PFSK-1 (cell line): ENCODE data around the gene THBS4.

Experiments used
- FOXP2 ChIP-seq: optimal IDR thresholded peaks from 2 replicates; pipeline ENCODE3; 2011; ENCODE audit warnings: borderline replicate concordance, control low read depth, inconsistent platforms; ENCODE audit not compliant: insufficient read depth; ENCODE audit errors: extremely low read length, extremely low read depth
- POLR2AphosphoS5 ChIP-seq: IDR thresholded peaks from 2 replicates; pipeline ENCODE4 v1.6.1; 2012; ENCODE audit warnings: low read depth, mild to moderate bottlenecking, control low read depth, low read length, moderate library complexity
- SIN3A ChIP-seq: IDR thresholded peaks from 2 replicates; pipeline ENCODE4 v1.6.1; 2012; ENCODE audit warnings: mild to moderate bottlenecking, low read length, moderate library complexity, borderline replicate concordance; ENCODE audit not compliant: insufficient read depth
- TAF1 ChIP-seq: IDR thresholded peaks from 2 replicates; pipeline ENCODE4 v1.6.1; 2012; ENCODE audit warnings: low read length, control low read depth, borderline replicate concordance; ENCODE audit not compliant: insufficient read depth
- TF ChIP-seq, protein P1 (sequence below), 2 experiments: IDR thresholded peaks; 2 replicates each; pipeline versions ENCODE4 v1.6.1 to v1.8.0; 2011 to 2012; ENCODE audit warnings: low read depth in 2 of 2, low read length in 2 of 2, control low read depth in 1 of 2, inconsistent platforms in 1 of 2, mild to moderate bottlenecking in 1 of 2, moderate library complexity in 1 of 2; ENCODE audit not compliant: insufficient read depth in 1 of 2

THBS4 gene

DNA sequence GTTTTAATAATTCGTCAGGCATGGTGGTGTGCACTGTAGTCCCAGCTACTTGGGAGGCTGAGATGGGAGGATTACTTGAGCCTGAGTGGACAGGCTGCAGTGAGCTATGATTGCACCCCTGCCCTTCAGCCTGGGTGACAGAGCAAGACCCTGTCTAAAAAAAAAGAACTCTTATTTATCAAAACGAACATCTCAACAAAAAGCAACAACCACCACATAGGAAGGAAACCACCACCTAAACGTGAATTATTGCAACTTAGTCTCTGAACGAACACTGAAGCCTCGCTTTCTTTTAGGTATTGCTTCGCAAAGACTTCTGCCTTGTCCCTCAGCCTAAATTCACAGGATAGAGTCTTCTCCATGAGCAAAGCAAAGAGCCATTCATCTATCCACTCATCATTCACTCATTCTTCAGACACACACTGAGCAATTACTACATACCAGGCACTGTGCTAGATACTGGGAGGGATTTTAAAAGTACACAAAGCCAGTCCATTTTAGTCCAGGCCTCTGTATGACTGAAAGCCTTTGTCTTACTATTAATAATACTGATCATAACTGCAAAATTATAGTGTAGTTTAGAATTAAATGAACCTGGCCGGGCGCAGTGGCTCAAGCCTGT is 57.4 kb downstream of the THBS4 start:
- no peak for TF ChIP-seq TAF1

DNA sequence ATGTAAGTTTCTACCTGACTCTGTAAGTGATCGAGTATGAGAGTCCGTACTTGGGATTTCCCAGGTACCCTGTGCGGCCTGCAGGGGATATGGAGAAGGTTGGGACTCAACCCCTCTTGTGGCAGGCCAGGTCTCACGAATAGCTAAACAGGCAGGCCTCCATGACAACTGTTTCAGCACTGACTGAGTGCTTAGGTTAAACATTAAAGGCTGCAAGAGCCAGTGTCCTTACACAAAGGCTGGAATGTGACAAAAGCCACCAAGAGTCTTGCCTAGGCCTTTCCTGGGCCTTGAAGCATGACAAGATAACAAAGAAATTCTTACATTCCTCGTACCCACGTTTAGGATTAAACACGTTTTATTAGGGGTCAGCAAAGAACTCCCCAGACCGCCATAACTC is 58.6 kb downstream of the THBS4 start:
- no peak for TF ChIP-seq FOXP2
- no peak for TF ChIP-seq TAF1
- TF ChIP-seq, protein P1, sequence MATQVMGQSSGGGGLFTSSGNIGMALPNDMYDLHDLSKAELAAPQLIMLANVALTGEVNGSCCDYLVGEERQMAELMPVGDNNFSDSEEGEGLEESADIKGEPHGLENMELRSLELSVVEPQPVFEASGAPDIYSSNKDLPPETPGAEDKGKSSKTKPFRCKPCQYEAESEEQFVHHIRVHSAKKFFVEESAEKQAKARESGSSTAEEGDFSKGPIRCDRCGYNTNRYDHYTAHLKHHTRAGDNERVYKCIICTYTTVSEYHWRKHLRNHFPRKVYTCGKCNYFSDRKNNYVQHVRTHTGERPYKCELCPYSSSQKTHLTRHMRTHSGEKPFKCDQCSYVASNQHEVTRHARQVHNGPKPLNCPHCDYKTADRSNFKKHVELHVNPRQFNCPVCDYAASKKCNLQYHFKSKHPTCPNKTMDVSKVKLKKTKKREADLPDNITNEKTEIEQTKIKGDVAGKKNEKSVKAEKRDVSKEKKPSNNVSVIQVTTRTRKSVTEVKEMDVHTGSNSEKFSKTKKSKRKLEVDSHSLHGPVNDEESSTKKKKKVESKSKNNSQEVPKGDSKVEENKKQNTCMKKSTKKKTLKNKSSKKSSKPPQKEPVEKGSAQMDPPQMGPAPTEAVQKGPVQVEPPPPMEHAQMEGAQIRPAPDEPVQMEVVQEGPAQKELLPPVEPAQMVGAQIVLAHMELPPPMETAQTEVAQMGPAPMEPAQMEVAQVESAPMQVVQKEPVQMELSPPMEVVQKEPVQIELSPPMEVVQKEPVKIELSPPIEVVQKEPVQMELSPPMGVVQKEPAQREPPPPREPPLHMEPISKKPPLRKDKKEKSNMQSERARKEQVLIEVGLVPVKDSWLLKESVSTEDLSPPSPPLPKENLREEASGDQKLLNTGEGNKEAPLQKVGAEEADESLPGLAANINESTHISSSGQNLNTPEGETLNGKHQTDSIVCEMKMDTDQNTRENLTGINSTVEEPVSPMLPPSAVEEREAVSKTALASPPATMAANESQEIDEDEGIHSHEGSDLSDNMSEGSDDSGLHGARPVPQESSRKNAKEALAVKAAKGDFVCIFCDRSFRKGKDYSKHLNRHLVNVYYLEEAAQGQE (IDR thresholded peaks at IDR 0.05; ENCODE audit: insufficient read depth in 1 of 2, low read depth in 2 of 2, low read length in 2 of 2): no peak
- TF ChIP-seq POLR2AphosphoS5: no peak
- no peak for TF ChIP-seq SIN3A

DNA sequence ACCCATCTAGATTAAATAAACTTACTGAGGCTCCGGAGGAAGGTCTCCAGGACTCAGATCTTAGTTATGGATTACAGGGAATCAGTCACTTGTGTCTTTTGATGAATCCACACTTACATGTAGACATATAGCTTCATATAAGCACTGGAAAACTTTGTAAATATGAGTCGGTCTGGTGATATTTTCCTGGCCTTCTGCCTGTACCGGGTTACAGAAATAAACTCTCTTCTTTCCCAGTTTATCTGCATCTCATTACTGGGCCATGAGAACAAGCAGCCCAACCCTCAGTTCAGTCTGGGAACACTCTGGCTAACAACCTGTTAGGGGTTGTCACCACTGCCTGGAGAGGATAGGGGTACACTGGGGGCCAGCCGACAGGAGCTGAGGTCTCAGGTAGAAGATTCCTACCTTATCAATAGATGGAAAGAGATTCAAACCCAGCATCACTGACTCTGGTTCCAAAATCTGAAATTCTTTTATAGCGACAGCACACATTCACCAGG is 59.1 kb downstream of the THBS4 start:
- no peak for TF ChIP-seq POLR2AphosphoS5
- no peak for TF ChIP-seq SIN3A
- TF ChIP-seq TAF1: no peak
- no peak for TF ChIP-seq FOXP2
- TF ChIP-seq, protein P1 (IDR thresholded peaks at IDR 0.05; ENCODE audit: insufficient read depth in 1 of 2, low read depth in 2 of 2, low read length in 2 of 2): no peak

DNA sequence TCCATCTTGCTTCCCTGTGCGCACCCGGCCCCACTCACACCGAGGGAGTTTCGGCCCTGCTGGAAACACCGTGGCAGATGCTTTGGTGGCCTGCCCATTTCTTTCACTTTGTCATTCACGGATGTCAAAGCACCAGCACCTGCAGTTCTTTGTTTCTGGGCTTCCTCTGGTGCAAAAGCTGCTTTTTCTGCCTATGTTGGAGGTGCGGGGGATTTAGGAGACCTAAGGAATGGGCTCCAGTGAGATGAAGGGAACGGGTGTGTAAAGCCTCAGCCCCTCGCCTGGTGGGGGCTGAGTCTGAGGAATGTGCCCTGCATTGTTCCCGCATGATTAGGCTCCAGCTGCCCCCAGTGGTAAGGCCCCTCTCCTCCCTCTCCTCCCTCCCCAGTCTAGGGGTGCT is 62.3 kb downstream of the THBS4 start:
- TF ChIP-seq, protein P1 (IDR thresholded peaks at IDR 0.05; ENCODE audit: insufficient read depth in 1 of 2, low read depth in 2 of 2, low read length in 2 of 2): no peak
- no peak for TF ChIP-seq POLR2AphosphoS5
- TF ChIP-seq FOXP2: no peak
- no peak for TF ChIP-seq TAF1
- no peak for TF ChIP-seq SIN3A

DNA sequence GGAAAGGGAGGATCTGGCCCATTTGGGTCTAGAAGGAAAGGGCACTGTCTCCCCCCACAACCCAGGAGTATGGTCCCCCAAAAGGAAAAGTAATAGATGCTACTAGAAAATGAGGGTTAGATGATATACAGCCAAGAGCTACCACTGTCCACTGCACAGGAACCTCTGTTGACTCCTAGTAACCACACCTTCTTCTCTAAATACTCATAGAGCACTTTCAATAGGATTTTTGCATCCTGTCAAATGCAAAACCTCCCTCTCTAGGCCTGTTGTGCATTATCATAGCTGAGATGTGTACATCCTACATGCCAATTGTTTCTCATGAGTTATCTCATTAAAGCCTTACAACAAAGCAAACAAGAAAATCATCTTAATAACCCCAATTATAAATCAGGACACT is 66.8 kb downstream of the THBS4 start:
- TF ChIP-seq FOXP2: no peak
- TF ChIP-seq, protein P1 (IDR thresholded peaks at IDR 0.05; ENCODE audit: insufficient read depth in 1 of 2, low read depth in 2 of 2, low read length in 2 of 2): no peak
- TF ChIP-seq TAF1: no peak
- TF ChIP-seq SIN3A: no peak
- TF ChIP-seq POLR2AphosphoS5: no peak
